ENCODE results near the gene PDLIM1.
"Not testable (repeated sequence)": the region's sequence is repeated elsewhere in the genome, so short reads cannot be mapped to it uniquely, and the experiment has no call there.

The PDLIM1 gene

GRCh38 chr10:95240096-95240495, 50.7 kb downstream of the PDLIM1 start:
- not testable (repeated sequence) for DNase-seq (ENCODE audit: low read depth)

- DNase-seq (ENCODE audit: low read depth): no peak
These were observed 53.2 kb downstream of the PDLIM1 start for GRCh38 chr10:95237376-95238170.

GRCh38 chr10:95236068-95236903, 54.5 kb downstream of the PDLIM1 start:
- peak; percentile 55 for DNase-seq (ENCODE audit: low read depth)

- no peak for DNase-seq (ENCODE audit: low read depth)
These were observed 55.1 kb downstream of the PDLIM1 start for GRCh38 chr10:95235676-95236067.

GRCh38 chr10:95234951-95235350, 55.9 kb downstream of the PDLIM1 start:
- DNase-seq (ENCODE audit: low read depth): no peak

GRCh38 chr10:95233377-95234034, 57.3 kb downstream of the PDLIM1 start:
- DNase-seq (ENCODE audit: low read depth): no peak

GRCh38 chr10:95230677-95231586, 59.9 kb downstream of the PDLIM1 start:
- not testable (repeated sequence) for DNase-seq (ENCODE audit: low read depth)

GRCh38 chr10:95229724-95230627, 60.8 kb downstream of the PDLIM1 start:
- DNase-seq (ENCODE audit: low read depth): peak; percentile 91

- not testable (repeated sequence) for DNase-seq (ENCODE audit: low read depth)
These were observed 61.7 kb downstream of the PDLIM1 start for GRCh38 chr10:95228934-95229723.

GRCh38 chr10:95225136-95225535, 65.7 kb downstream of the PDLIM1 start:
- DNase-seq (ENCODE audit: low read depth): no peak

GRCh38 chr10:95221124-95221523, 69.7 kb downstream of the PDLIM1 start:
- no peak for DNase-seq (ENCODE audit: low read depth)

- DNase-seq (ENCODE audit: low read depth): no peak
These were observed 70.3 kb downstream of the PDLIM1 start for GRCh38 chr10:95220539-95220938.

GRCh38 chr10:95217476-95217875, 73.3 kb downstream of the PDLIM1 start:
- peak; percentile 33 for DNase-seq (ENCODE audit: low read depth)

- DNase-seq (ENCODE audit: low read depth): no peak
These were observed 76.0 kb downstream of the PDLIM1 start for GRCh38 chr10:95214793-95215192.

- no peak for DNase-seq (ENCODE audit: low read depth)
These were observed 76.4 kb downstream of the PDLIM1 start for GRCh38 chr10:95214369-95214768.

- DNase-seq (ENCODE audit: low read depth): no peak
These were observed 79.1 kb downstream of the PDLIM1 start for GRCh38 chr10:95211606-95212279.

GRCh38 chr10:95209509-95210127, 81.2 kb downstream of the PDLIM1 start:
- no peak for DNase-seq (ENCODE audit: low read depth)

- DNase-seq (ENCODE audit: low read depth): no peak
These were observed 82.0 kb downstream of the PDLIM1 start for GRCh38 chr10:95208702-95209391.

Measured in stromal cell of bone marrow (primary cell).